Naive thymus-derived CD8-positive, alpha-beta T cell (primary cell): ENCODE measurements around the gene HNF4A. TPM values are rescaled to one million over a fixed set of nuclear protein-coding genes. Genes with fewer than 3 reads are reported as not detected.

Experiments
- ATAC-seq, 2 donors: fragments of 150-1000 bp; cut with Tn5 transposase in 1 of 2; sonication (Bioruptor Pico), chemical (Tn5 transposase) in 1 of 2; 1 replicate in 1 of 2; 2 replicates in 1 of 2; pipeline ENCODE4 v1.10.0; 2021; ENCODE audit warnings: mild to moderate bottlenecking in 2 of 2, moderate library complexity in 2 of 2
- POLR2A ChIA-PET: fragments of 350-600 bp; sonication (Branson Sonifier 250); formaldehyde crosslinking; loops from one replicate; lab custom pipeline; 2021; ENCODE audit warnings: antibody characterized with exemption; lab: Charles Lee
- DNase-seq, 10 donors: peaks; one replicate each; pipeline versions ENCODE4 v3.0.0 to v3.0.0-alpha.2; 2020 to 2022
- H3K27ac Mint-ChIP-seq, 10 donors: one replicate each; pipeline ENCODE4 v1.8.0; 2020 to 2022; ENCODE audit warnings: mild to moderate bottlenecking in 10 of 10, mixed read lengths in 10 of 10, moderate library complexity in 4 of 10, inconsistent platforms in 1 of 10
- H3K27me3 Mint-ChIP-seq, 5 donors: one replicate each; pipeline ENCODE4 v1.8.0; 2021 to 2022; ENCODE audit warnings: mixed read lengths in 5 of 5
- H3K36me3 Mint-ChIP-seq, 3 donors: one replicate each; pipeline ENCODE4 v1.8.0; 2020 to 2022; ENCODE audit warnings: mixed read lengths in 3 of 3, mild to moderate bottlenecking in 2 of 3, inconsistent platforms in 1 of 3
- H3K4me1 Mint-ChIP-seq, 4 donors: one replicate each; pipeline ENCODE4 v1.8.0; 2021 to 2022; ENCODE audit warnings: mixed read lengths in 4 of 4
- H3K4me3 Mint-ChIP-seq, 10 donors: one replicate each; pipeline ENCODE4 v1.8.0; 2020 to 2022; ENCODE audit warnings: mild to moderate bottlenecking in 10 of 10, mixed read lengths in 10 of 10, moderate library complexity in 6 of 10, inconsistent platforms in 1 of 10
- H3K9me3 Mint-ChIP-seq, 9 donors: one replicate each; pipeline ENCODE4 v1.8.0; 2020 to 2022; ENCODE audit warnings: mixed read lengths in 9 of 9, mild to moderate bottlenecking in 3 of 9, inconsistent platforms in 1 of 9, moderate library complexity in 1 of 9
- polyA plus RNA-seq, 3 donors: library from polyadenylated mRNA; unstranded; fragments of 300-500 nt; fragmentation: Illumina TruSeq; gene quantifications; one replicate each; pipeline ENCODE4 v1.2.3, GENCODE V29; 2021
- total RNA-seq, 8 experiments: library from RNA in 2 of 8; stranded (reverse) in 2 of 8; gene quantifications; one replicate each; pipeline ENCODE4 v1.2.3 and lab custom pipeline; 2021 to 2026

HNF4A gene
- total and polyA plus RNA-seq, 5 experiments from 2014 or later = not detected

DNA sequence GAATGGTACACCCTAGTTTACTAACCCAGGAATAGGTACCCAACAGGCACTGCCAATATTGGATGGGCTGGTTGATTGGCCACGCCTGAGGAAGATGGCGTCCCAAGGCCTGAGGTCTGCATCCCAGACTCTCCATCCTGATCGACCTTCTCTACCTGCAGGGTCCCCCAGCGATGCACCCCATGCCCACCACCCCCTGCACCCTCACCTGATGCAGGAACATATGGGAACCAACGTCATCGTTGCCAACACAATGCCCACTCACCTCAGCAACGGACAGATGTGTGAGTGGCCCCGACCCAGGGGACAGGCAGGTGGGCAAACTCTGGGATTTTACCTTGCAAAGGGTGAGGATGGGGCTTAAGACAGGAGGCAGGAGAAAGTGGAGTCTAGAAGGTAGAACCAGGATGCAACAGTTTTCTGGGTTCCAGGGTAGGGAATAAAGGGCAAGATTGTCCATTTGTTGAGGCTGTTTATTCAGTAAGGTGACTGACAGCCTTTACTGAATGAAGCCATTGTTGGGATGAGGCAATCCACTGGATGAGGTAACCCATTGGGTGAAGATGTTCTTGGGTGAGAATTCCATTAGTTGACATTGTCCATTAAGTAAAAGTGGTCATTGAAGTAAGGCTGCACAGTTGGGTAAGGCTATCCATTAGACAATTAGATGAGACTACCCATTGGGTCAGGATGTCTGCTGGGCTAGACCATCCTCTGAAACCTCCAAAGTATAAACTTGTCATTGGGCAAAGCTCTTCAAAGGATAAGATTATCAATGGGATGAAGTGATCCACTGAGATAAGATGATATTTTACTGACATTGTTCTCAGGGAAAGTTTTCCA is 72.9 kb downstream of the HNF4A start:
- Mint-ChIP-seq H3K27ac (no peak overlapping the region), H3K9me3 (no peaks in the 10 kb centered on the region), H3K4me3 (no peak overlapping the region), H3K36me3 (no peaks in the 10 kb centered on the region), H3K27me3 (peaks cover 8 to 22% (median 12%) of the 10 kb centered on the region in 5 donors), H3K4me1 (no peaks in the 10 kb centered on the region)
- ATAC-seq (no peak), DNase-seq (no peak)
- POLR2A ChIA-PET = no interaction called here

DNA sequence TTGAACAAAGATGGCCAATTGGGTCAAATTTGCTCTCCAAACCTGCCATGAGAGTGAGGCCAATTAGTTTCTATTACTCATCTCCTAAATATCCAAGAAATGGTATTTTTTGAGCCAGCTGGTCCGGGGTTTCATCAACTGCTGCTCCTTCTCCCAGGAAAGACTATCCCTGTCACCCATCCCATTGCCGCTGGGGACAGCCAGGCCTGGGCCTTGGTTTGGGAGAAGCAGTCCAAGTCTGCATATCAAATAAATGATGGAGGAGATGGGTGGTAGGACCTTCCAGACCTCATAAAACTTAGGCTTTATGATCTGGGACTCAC is 73.5 kb downstream of the HNF4A start:
- ATAC-seq = no peak
- Mint-ChIP-seq H3K27ac (no peak overlapping the region), H3K27me3 (peaks cover 7 to 17% (median 12%) of the 10 kb centered on the region in 5 donors), H3K4me1 (no peaks in the 10 kb centered on the region), H3K4me3 (no peak overlapping the region), H3K36me3 (no peaks in the 10 kb centered on the region), H3K9me3 (no peaks in the 10 kb centered on the region)
- no peak for DNase-seq
- POLR2A ChIA-PET = no interaction called here

DNA sequence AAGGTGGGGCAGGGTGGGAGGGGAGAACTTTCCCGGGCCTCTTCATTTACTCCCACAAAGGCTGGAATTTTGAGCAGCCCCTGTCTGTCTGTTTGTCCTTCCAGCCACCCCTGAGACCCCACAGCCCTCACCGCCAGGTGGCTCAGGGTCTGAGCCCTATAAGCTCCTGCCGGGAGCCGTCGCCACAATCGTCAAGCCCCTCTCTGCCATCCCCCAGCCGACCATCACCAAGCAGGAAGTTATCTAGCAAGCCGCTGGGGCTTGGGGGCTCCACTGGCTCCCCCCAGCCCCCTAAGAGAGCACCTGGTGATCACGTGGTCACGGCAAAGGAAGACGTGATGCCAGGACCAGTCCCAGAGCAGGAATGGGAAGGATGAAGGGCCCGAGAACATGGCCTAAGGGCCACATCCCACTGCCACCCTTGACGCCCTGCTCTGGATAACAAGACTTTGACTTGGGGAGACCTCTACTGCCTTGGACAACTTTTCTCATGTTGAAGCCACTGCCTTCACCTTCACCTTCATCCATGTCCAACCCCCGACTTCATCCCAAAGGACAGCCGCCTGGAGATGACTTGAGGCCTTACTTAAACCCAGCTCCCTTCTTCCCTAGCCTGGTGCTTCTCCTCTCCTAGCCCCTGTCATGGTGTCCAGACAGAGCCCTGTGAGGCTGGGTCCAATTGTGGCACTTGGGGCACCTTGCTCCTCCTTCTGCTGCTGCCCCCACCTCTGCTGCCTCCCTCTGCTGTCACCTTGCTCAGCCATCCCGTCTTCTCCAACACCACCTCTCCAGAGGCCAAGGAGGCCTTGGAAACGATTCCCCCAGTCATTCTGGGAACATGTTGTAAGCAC is 74.1 kb downstream of the HNF4A start:
- no peak for ATAC-seq
- Mint-ChIP-seq H3K4me3 (no peak overlapping the region), H3K36me3 (no peaks in the 10 kb centered on the region), H3K9me3 (no peaks in the 10 kb centered on the region), H3K27me3 (peaks cover 7 to 16% (median 12%) of the 10 kb centered on the region in 5 donors), H3K27ac (no peak overlapping the region), H3K4me1 (no peaks in the 10 kb centered on the region)
- POLR2A ChIA-PET = no interaction called here
- no peak for DNase-seq

DNA sequence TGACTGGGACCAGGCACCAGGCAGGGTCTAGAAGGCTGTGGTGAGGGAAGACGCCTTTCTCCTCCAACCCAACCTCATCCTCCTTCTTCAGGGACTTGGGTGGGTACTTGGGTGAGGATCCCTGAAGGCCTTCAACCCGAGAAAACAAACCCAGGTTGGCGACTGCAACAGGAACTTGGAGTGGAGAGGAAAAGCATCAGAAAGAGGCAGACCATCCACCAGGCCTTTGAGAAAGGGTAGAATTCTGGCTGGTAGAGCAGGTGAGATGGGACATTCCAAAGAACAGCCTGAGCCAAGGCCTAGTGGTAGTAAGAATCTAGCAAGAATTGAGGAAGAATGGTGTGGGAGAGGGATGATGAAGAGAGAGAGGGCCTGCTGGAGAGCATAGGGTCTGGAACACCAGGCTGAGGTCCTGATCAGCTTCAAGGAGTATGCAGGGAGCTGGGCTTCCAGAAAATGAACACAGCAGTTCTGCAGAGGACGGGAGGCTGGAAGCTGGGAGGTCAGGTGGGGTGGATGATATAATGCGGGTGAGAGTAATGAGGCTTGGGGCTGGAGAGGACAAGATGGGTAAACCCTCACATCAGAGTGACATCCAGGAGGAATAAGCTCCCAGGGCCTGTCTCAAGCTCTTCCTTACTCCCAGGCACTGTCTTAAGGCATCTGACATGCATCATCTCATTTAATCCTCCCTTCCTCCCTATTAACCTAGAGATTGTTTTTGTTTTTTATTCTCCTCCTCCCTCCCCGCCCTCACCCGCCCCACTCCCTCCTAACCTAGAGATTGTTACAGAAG is 75.0 kb downstream of the HNF4A start:
- peaks cover 7 to 16% (median 12%) of the 10 kb centered on the region in 5 donors for H3K27me3 Mint-ChIP-seq
- H3K36me3 Mint-ChIP-seq = no peaks in the 10 kb centered on the region
- POLR2A ChIA-PET = no interaction called here
- no peaks in the 10 kb centered on the region for H3K9me3 Mint-ChIP-seq
- ATAC-seq (no peak), DNase-seq (no peak)
- no peak overlapping the region for H3K27ac Mint-ChIP-seq
- no peak overlapping the region for H3K4me3 Mint-ChIP-seq
- H3K4me1 Mint-ChIP-seq = no peaks in the 10 kb centered on the region

DNA sequence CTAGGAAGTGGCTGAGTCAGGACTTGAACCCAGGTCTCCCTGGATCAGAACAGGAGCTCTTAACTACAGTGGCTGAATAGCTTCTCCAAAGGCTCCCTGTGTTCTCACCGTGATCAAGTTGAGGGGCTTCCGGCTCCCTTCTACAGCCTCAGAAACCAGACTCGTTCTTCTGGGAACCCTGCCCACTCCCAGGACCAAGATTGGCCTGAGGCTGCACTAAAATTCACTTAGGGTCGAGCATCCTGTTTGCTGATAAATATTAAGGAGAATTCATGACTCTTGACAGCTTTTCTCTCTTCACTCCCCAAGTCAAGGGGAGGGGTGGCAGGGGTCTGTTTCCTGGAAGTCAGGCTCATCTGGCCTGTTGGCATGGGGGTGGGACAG is 75.6 kb downstream of the HNF4A start:
- peaks cover 7 to 16% (median 12%) of the 10 kb centered on the region in 5 donors for H3K27me3 Mint-ChIP-seq
- no peaks in the 10 kb centered on the region for H3K9me3 Mint-ChIP-seq
- no peak overlapping the region for H3K4me3 Mint-ChIP-seq

DNA sequence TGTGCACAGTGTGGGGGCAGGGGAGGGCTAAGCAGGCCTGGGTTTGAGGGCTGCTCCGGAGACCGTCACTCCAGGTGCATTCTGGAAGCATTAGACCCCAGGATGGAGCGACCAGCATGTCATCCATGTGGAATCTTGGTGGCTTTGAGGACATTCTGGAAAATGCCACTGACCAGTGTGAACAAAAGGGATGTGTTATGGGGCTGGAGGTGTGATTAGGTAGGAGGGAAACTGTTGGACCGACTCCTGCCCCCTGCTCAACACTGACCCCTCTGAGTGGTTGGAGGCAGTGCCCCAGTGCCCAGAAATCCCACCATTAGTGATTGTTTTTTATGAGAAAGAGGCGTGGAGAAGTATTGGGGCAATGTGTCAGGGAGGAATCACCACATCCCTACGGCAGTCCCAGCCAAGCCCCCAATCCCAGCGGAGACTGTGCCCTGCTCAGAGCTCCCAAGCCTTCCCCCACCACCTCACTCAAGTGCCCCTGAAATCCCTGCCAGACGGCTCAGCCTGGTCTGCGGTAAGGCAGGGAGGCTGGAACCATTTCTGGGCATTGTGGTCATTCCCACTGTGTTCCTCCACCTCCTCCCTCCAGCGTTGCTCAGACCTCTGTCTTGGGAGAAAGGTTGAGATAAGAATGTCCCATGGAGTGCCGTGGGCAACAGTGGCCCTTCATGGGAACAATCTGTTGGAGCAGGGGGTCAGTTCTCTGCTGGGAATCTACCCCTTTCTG is 76.2 kb downstream of the HNF4A start:
- POLR2A ChIA-PET = no interaction called here
- ATAC-seq = no peak
- Mint-ChIP-seq H3K27me3 (peaks cover 7 to 16% (median 12%) of the 10 kb centered on the region in 5 donors), H3K36me3 (no peaks in the 10 kb centered on the region), H3K4me3 (no peak overlapping the region), H3K9me3 (no peaks in the 10 kb centered on the region), H3K27ac (no peak overlapping the region), H3K4me1 (no peaks in the 10 kb centered on the region)
- no peak for DNase-seq

More for the DNA sequence above, 75.6 kb downstream of the HNF4A start:
- DNase-seq (no peak), ATAC-seq (no peak)
- Mint-ChIP-seq H3K4me1 (no peaks in the 10 kb centered on the region), H3K27ac (no peak overlapping the region), H3K36me3 (no peaks in the 10 kb centered on the region)
- POLR2A ChIA-PET = no interaction called here

DNA sequence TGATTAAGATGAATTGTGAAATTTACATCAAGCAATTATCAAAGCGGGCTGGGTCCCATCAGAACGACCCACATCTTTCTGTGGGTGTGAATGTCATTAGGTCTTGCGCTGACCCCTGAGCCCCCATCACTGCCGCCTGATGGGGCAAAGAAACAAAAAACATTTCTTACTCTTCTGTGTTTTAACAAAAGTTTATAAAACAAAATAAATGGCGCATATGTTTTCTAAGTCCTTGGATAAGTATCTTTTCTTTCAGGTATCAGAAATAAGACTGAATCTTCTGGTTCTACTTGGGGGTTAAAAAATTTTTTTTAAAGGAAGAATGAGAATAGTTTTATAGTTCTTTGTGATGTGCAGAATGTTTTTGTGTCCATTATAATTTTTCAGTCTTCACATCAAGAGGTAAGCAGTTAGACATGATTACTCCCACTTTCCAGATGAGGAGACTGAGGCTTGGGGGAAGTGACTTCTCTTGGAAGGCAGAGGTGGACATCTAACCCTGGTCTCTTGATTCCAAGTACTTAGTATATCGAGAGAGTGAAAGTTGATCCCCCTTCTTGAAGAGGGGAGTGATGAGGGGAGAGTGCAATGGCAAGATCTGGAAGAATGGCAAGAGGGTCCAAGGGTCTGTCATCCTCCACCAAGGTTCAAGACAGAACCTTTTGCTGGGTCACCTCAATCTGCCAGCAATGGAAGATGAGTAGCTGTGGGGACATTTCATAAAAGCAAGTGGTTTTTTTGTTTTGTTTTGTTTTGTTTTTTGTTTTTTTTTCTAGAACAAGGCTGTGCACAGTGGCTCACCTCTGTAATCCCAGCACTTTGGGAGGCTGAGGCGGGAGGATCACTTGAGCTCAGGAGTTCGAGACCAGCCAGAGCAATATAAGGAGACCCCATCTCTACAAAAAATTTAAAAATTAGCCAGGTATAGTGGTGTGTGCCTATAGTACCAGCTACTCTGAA is 77.4 kb downstream of the HNF4A start:
- H3K4me3 Mint-ChIP-seq = no peak overlapping the region
- no peak for ATAC-seq
- H3K4me1 Mint-ChIP-seq = no peaks in the 10 kb centered on the region
- H3K9me3 Mint-ChIP-seq = no peaks in the 10 kb centered on the region
- POLR2A ChIA-PET = no interaction called here
- H3K27ac Mint-ChIP-seq = no peak overlapping the region
- DNase-seq = no peak
- no peaks in the 10 kb centered on the region for H3K36me3 Mint-ChIP-seq
- peaks cover 7 to 16% (median 9%) of the 10 kb centered on the region in 5 donors for H3K27me3 Mint-ChIP-seq

DNA sequence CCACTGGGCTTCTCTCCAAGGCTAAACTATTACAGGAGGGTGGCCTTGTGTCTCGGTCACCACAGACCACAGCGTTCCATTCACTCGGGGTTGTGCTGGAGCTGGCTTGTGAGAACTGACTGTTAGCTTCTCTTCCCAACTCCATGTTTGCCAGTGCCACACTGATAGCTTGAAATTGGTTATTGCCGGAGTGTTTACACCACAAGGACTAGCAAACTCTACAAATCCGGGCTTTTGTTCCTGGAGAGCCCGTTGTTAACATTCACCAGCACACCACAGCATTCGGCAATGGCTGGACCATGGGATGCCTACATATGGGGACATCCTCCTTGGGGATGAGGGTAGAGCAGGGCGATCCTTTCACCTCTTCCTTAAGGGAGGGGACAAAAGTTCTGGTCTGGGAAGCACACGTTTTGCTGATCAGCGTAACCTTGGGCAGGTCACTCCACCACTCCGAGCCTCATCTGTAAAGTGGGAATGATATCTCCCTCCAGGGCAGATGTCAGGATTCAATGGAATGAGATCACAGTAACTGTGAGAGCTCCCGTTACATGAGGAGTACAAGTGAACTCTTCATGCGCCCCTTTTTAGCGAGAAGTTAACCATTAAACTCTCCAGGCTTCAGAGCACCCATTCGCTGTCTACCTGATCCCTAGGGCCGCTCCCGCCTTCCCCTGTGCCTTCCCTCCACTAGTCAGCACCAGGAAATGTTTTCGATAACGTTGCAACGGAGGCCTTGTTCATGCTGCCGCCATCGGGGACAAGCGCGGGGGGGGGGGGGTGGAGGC is 78.4 kb downstream of the HNF4A start:
- Mint-ChIP-seq H3K36me3 (no peaks in the 10 kb centered on the region), H3K4me3 (no peak overlapping the region), H3K27me3 (peaks cover 7 to 16% (median 9%) of the 10 kb centered on the region in 5 donors), H3K4me1 (no peaks in the 10 kb centered on the region), H3K27ac (no peak overlapping the region), H3K9me3 (no peaks in the 10 kb centered on the region)
- POLR2A ChIA-PET = no interaction called here
- no peak for ATAC-seq
- DNase-seq = no peak

DNA sequence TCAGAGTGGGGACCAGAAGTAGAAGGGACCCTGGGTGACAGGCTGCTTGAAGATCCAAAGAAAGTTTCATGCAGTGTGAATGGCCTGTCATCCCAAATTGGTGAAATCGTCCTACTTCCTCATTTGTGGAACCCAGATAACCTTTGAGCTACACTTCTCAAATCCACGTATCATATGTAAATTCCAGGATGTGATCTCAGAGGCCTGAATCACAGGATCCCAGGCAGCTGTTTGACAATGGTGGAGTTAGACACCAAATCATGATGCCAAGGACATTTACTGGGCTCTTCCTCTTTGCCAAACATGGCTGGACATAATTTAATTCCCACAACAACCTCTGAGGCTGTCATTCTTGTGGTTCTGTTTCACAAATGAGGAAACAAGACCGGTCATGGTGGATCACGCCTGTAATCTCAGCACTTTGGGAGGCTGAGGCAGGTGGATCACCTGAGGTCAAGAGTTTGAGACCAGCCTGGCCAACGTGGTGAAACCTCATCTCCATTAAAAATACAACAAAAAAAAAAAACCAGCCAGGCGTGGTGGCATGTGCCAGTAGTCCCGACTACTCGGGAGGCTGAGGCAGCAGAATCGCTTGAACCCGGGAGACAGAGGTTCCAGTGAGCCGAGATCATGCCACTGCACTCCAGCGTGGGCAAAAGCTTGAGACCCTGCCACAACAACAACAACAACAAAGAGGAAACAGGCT is 80.3 kb downstream of the HNF4A start:
- Mint-ChIP-seq H3K27ac (no peak overlapping the region), H3K36me3 (no peaks in the 10 kb centered on the region)

DNA sequence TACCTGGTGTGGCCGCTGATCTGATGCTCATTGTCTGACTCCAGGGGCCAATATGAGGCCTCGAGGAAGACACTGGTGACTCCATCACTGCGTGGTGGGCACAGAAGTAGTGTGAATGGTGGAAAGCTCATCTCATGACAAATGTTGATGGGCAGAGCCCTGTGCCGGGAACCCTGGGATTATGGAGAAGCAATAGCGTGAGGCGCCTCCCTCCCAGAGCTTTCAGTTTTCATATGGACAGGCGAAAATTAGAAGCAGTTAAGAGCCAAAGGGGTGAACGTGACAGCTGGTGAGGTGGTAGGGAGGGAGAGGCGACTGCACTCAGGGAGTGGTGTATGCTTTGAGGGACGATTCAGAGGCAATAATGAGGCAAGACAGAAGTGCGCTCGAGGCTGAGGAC is 80.9 kb downstream of the HNF4A start:
- no peak for ATAC-seq
- Mint-ChIP-seq H3K36me3 (no peaks in the 10 kb centered on the region), H3K27ac (no peak overlapping the region), H3K4me3 (no peak overlapping the region), H3K9me3 (no peaks in the 10 kb centered on the region), H3K4me1 (no peaks in the 10 kb centered on the region), H3K27me3 (peaks cover 4 to 21% (median 11%) of the 10 kb centered on the region in 5 donors)
- DNase-seq = no peak
- POLR2A ChIA-PET = interaction anchor here (0.7 kb wide), 1 partner anchor 10 kb away, joined by 4 read pairs; no protein-coding TSS in a partner anchor

More for the DNA sequence above, 80.3 kb downstream of the HNF4A start:
- Mint-ChIP-seq H3K27me3 (peaks cover 5 to 21% (median 9%) of the 10 kb centered on the region in 5 donors), H3K4me3 (no peak overlapping the region), H3K4me1 (no peaks in the 10 kb centered on the region), H3K9me3 (no peaks in the 10 kb centered on the region)
- POLR2A ChIA-PET = interaction anchor here (0.7 kb wide), 1 partner anchor 11 kb away, joined by 4 read pairs; no protein-coding TSS in a partner anchor
- no peak for ATAC-seq
- DNase-seq = no peak
